Left ventricle myocardium superior (tissue), 1 donor: ENCODE results near the gene TYW1B. TPM values are rescaled to one million over a fixed set of nuclear protein-coding genes. Genes with fewer than 3 reads are reported as not detected.
A peak's percentile ranks its signal among the peaks of the same experiment; 100 is the strongest.
"Not testable (repeated sequence)": the region's sequence is repeated elsewhere in the genome, so short reads cannot be mapped to it uniquely, and the experiment has no call there.

ENCODE experiments used
- ATAC-seq: fragments of 200-7000 bp; cut with Tn5 transposase; one replicate; pipeline ENCODE4 v1.9.1; 2020; ENCODE audit warnings: mild to moderate bottlenecking, moderate library complexity
- DNase-seq: peaks from one replicate; pipeline ENCODE4 v3.0.0-alpha.2; 2020
- intact Hi-C: fragments of 100-400 bp; cut with micrococcal nuclease; formaldehyde crosslinking; loops from one replicate; pipeline ENCODE4 v1.11.0; 2022
- total RNA-seq: library from RNA; stranded (reverse); fragmentation: NEBNext Ultra II Directional; extraction: Animal tissue kit (Norgen Biotek cat#: 25700); gene quantifications from one replicate; pipeline ENCODE4 v1.2.1, GENCODE V29; 2021
- donor health status: DM: no; HTN: yes; CAD: no; lungs with severe emphysema.

The TYW1B gene
- total RNA-seq, 1 donor from 2014 or later = 2.8 TPM

DNA sequence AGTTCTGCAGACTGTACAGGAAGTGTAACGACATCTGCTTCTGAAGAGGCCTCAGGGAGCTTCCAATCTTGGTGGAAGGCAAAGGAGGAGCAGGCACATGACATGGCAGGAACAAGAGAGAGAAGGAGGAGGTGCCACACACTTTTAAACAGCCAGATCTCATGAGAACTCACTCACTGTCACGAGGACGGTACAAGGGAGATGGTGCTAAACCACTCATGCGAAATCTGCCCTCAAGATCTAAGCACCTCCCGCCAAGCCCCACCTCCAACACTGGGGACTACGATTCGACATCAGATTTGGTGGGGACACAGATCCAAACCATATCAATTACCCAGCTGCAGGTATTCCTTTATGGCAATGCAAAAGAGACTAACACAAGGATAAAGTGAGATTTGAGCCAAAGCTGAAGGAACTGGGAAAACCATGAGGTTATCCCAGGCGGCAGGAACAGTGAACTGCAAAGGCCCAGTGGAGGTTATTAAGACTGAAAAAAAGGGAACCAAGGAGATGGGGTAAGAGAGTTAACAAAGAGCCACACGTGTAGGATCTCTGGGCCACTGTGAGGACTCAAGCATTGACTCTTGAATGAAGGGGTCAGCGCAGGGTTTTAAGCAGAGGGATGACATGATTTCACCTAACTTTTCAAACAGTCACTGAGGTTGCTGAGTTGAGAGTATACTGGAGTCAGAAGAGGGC lies 9.2 kb downstream of the TYW1B start:
- DNase-seq, ATAC-seq, intact Hi-C loops: not testable (repeated sequence)

DNA sequence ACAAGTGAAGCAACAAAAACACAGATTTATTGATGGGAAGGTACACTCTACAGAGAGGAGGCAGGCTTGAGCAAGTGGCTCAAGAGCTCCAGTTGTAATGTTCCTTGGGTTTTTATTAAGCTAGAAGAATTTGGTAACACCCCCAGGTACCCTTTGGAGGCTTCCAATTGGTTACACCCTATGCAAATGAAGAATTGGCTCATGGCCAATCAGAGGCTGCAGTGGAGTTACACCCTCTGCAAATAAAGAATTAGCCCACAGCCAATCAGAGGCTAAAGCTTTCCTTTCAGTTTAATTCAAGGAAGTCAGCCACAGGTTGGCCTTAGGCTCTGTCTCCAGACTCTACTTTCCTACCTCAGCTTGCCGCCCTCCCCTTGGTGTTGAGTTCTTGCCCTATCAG lies 10.3 kb downstream of the TYW1B start:
- intact Hi-C loops, DNase-seq, ATAC-seq: not testable (repeated sequence)

DNA sequence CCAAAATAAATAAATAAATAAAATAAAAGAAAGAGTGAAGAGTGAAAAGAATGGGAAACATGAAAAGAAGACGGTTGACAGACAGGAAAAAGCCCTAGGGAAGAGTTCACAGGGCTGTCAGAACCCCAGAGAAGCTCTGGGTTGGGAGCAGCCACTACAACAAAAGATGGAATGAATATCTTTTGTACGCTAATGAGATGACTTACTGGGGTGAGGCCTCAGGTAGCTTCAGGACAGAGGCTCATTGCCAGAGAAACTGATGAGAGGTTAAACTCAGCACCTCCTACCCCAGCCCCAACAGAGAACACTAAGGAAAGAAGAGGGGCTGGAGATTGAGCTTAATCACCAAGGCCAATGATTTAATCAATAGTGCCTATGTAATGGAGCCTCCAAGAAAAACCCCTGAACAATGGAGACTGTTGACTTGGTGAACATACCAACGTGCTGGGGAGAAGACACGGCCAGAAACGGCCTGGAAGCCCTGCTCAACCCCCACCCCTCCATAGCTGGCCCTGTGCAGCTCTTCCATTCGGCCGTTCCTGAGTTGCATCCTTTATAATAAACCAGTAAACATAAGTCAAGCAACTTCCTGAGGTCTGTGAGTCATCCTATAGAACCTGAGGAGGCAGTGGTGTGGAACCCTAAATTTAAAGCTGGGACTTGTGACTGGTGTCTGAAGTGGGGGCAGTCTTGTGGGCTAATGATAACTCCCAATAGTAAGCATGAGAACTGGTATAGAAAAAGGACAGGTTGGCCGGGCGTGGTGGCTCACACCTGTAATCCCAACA lies 11.4 kb downstream of the TYW1B start:
- intact Hi-C loops, DNase-seq, ATAC-seq: not testable (repeated sequence)

DNA sequence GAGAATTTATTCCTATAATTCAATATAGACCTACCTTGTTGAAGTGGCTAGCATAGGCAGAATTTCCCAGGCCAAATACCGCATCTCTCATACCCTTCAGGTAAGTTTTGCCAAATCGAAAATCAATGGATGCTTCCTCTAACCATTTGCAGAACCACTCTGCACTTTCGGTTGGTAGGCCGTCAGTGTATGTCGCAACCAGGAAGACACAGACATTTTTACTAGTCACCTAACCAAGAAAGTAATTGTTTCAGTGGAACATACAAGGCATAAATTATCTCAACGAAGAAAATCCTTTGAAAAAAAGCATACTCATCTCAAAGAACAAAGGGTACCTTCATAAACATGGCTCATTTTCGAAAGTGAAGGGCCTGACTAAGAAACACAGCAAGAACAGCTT lies 17.6 kb downstream of the TYW1B start:
- intact Hi-C loops, DNase-seq, ATAC-seq: not testable (repeated sequence)

DNA sequence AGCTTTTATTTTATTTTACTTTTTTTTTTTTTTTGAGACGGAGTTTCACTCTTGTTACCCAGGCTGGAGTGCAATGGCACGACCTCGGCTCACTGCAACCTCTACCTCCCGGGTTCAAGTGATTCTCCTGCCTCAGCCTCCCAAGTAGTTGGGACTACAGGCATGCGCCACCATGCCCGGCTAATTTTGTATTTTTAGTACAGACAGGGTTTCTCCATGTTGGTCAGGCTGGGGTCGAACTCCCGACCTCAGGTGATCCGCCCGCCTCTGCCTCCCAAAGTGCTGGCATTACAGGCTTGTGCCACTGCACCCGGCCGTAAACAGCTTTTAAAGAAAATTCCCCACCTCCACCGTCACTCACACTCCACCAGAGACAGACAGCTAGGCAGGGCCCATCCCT lies 19.5 kb downstream of the TYW1B start:
- DNase-seq, ATAC-seq, intact Hi-C loops: not testable (repeated sequence)

DNA sequence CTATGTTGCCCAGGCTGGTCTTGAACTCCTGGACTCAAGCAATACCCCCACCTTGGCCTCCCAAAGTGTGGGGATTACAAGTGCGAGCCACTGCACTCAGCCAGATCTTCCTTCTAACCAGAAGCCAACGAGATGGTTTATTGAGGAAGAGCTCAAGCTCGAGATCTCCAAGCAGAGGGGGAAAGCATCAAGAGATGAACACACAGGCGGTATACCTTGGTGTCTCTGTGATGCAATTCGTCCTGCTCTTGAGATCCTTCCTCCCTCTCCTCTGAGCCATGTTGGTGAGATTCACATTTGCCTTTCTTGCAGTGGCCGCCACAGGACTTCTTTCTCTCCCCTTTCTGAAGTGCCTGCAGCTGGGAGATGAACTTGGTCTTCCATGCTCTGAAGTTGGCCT lies 21.1 kb downstream of the TYW1B start:
- DNase-seq, ATAC-seq, intact Hi-C loops: not testable (repeated sequence)

DNA sequence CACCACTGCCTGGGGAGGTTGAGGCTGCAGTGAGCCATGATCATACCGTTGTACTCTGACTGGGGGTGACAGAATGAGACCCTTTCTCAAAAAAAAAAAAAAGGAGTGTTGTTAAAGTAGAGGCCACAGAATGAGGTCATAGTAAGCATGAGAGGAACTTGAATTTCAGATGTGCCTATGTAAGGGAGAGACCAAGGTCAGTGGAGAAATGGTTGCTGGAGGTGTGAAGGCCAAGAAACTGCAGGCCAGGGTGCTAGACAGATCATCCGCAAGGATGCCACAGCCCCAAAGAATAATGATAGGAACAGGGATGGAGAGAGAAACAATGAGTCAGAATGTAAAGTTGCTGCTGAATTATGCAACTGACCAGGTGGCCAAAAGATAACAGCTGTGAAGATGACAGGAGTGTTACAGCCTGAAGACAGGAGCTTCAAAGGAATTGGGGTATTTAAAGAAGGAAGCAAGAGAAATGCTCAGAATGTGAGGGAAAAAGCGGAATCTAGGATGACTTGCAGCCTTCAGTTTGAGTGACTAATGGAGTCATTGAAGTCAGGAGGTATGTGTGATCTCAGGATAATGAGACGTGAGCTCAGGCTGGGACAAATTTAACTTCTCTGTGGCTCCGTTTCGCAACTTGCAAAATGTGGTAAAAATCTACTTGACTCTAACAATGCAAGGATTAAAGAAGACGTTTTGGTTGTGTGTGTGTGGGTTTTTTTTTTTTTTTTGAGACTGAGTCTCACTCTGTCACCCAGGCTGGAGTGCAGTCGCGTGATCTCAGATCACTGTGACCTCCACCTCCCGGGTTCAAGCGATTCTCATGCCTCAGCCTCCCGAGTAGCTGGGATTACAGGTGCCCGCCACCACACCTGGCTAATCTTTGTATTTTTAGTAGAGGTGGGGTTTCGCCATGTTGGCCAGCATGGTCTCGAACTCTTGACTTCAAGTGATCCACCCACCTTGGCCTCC lies 22.2 kb downstream of the TYW1B start:
- no peak for ATAC-seq
- DNase-seq = no peak
- intact Hi-C loops = no loop called here

DNA sequence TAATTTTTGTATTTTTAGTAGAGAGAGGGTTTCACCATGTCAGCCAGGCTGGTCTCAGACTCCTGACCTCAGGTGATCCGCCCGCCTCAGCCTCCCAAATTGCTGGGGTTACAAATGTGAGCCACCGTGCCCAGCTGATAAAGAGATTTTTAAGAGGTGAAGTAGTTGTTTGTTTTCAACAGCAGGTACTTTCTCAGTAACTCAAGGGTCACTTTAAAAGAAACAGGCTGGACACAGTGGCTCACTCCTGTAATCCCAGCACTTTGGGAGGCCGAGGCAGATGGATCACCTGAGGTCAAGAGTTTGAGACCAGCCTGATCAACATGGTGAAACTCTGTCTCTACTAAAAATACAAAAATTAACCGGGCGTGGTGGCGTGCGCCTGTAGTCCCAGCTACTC lies 24.2 kb downstream of the TYW1B start:
- intact Hi-C loops, DNase-seq, ATAC-seq: not testable (repeated sequence)

DNA sequence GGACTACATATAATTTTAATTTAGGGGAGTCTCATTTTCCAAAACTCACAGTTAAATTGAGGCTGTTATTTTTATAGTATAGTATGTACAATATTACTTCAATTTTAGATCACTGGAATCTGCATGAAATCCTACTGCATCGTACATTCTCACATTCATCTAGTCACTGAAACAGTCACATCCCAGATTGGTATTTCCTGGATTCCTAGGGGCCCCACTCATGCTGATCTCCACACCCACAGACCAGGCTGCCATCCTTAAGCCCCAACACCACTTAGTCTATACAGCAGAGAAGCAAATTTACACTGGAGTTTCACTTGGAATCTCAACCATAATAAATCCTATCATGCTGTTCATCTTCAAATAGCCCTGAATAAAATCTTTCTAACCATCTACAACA lies 26.4 kb downstream of the TYW1B start:
- ATAC-seq, DNase-seq, intact Hi-C loops: not testable (repeated sequence)

DNA sequence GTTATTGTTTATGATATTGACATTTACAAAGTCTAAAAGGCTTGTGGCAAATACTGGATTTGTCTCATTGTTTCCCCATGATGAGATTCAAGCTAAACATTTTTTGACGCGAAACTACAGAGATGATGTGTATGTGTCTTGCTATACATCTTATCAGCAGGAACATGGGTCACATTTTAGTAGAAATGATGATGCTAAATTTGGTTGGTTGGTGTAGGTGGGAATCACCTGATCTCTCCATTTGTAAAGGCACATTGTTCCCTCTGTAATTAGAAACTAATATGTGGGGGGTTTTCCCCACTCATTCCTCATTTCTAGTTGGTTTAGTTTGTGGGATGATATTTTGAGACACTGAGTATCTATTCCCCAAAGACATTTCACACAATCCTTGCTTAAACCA lies 32.6 kb downstream of the TYW1B start:
- ATAC-seq = not testable (repeated sequence)

DNA sequence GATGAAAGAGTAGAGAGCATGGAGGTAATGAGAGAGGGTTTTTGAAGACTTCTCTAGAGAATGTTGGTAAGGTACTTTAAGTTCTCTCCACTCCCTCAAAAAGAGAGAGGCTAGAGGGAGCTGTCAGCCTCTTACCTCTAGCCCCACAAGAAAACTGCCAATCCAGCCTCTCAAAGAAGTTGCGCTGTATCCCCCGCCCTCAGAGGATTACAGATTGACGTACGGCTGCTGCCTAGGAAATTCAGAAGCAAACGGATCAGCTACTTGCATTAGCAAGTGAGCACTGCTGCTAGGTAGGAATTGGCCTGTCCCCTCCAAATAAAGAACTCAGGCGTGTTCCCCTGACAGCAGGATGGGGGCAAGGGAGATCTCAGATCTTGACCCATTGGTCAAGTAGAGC lies 34.2 kb downstream of the TYW1B start:
- ATAC-seq (no peak), DNase-seq (no peak)
- intact Hi-C loops = no loop called here

More for the DNA sequence above, 32.6 kb downstream of the TYW1B start:
- intact Hi-C loops, DNase-seq: not testable (repeated sequence)

DNA sequence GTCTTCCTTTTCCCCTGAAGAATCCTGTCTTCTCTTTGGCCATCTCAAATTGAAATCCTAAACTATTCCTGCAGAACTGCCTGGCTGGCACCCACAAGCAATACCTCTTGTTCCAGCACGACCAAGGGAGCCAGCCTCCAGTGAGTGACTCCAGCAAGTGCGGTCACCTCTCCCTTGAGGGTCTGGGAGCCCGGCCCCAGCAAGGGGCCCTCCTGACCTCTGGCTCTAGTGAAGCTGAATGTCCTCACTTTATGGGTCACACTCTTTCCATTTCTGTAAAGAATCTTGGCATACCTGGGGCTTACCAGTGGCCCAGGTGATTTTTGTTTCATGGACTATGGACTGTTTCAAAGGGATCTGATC lies 37.3 kb downstream of the TYW1B start:
- intact Hi-C loops, DNase-seq: not testable (repeated sequence)
- peak; percentile 23 for ATAC-seq

DNA sequence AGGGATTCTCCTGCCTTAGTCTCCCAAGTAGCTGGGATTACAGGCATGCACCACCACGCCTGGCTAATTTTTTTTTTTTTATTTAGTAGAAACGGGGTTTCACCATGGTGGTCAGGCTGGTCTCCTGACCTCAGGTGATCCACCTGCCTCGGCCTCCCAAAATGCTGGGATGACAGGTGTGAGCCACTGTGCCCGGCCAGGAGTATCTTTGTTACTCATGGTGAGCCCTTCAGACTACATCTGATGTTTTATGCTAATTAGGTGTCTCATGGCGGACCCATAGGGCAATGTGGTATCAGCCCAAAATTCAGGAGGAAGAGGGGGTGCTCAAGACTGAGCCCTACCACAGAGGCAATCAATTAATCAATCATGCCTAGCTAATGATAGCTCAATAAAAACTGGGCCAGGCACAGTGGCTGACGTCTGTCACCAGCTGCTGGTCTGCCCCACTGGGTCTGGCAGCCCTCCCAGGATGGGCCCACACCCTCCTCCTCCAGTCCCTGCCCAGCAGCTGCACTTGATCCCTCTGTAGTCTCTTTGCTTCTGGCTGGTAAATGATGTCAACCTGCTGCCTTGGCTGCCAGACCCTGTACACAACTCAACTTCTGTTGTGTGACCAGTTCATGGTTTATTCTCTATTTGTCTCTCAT lies 37.8 kb downstream of the TYW1B start:
- intact Hi-C loops = not testable (repeated sequence)
- DNase-seq (peak; percentile 67), ATAC-seq (peak; percentile 98)

DNA sequence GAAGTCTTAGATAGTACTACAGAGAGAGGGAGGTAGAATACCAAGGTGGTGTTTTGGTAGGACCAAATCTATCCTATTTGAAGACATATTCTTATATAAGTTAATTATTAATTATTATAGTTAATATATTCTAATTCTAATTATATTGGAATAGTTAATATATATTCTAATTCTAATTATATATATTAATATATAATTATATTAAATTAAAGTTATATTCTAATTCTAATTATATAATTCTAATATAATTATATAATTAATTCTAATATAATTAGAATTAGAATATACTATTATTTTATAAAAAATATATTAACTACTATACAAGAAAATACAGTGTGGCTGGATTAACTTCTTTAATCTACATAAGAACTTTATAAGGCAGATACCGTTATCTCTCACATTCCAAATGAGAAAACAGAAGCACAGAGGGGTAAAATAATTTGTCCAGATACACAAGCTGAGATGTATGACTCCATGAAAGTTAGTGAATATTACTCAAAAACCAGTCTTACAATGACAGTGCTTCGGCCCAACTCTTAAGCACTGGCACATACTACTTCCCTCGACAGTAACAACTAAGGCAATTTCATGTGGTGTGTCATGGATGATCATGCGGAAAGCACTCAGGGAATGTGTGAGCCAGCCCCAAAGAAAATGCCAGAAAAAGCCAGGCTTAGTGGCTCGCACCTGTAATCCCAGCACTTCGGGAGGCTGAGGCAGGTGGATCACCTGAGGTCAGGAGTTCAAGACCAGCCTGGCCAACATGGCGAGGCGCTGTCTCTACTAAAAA lies 42.6 kb downstream of the TYW1B start:
- intact Hi-C loops = no loop called here
- no peak for DNase-seq
- ATAC-seq = no peak

DNA sequence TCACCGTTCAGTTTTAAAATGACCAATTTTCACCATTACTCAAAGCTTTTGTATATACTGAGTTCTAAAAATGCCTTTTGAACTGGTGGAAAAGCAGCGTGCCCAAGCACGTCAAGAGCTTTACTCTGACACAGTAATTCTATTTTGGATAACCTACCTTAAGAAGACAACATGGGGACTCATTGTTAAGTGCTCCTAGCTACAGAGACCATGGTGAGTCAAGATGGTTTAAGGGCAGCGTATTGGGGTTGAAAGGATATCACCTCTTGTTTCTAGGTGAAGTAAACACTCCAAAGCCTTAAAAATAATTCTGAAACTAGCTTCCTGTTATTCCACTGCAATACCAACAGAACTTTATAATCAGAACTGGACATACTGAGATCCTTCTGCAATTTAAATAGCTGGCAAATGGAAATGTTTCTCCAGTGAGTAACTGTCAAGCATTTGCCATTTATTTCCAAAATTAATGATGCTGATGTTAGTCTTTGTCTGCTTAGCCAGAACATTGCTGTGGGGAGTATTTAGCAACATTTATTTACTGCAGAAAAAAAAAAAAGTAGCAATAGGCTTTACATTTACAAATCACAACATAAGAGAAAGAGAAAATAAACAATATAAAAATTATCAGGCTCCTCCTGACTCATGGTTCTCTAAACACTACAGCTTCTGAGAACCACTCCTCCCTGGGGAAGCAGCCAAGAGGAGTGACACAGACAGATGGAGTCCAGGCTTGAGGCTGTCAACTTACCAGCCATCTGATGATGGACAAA lies 44.2 kb downstream of the TYW1B start:
- DNase-seq = peak; percentile 35
- peak; percentile 97 for ATAC-seq
- intact Hi-C loops = not testable (repeated sequence)

DNA sequence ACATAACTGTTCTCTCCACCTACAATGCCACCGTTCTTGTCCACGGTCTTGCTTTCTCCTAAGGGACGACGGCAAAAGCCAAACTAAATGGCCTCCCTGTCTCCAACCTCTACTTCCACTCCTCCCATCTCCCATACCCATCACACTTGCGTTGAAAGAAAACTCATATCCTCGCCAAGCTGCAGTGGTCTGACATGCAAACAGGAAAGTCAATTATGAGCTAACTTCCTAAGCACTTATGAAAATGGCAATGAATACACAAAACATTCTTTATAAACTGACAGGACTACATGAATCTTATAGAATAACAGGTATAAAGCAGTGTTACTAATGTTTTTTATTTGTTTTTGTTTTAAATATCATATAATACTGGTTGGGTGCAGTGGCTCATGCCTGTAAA lies 46.4 kb downstream of the TYW1B start:
- intact Hi-C loops = no loop called here
- DNase-seq (no peak), ATAC-seq (no peak)

DNA sequence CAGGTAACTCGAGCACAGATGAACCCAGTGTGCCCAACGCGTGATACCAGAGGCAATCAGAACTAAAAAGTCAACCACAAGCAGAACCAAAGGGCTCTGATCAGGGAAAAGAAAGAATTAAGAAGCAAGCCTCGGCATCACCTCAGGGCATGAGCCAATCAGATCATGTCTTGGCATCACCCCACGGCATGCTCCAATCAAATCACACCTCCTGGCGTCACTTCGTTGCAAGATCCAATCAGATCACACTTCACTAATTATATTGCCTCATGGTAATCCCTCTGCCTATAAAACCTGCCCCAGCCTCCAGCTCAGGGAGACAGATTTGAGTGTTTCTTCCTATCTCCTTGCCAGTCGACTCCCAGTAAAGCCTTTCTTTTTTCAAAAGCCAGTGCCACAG lies 46.8 kb downstream of the TYW1B start:
- ATAC-seq (no peak), DNase-seq (no peak)
- intact Hi-C loops = no loop called here
